ENCODE results near the gene FBXO44. TPM values are rescaled to one million over a fixed set of nuclear protein-coding genes. Genes with fewer than 3 reads are reported as not detected.
A peak's percentile ranks its signal among the peaks of the same experiment; 100 is the strongest.

Gene FBXO44
- total RNA-seq, 1 experiment from 2014 or later, result 24.5 TPM

DNA sequence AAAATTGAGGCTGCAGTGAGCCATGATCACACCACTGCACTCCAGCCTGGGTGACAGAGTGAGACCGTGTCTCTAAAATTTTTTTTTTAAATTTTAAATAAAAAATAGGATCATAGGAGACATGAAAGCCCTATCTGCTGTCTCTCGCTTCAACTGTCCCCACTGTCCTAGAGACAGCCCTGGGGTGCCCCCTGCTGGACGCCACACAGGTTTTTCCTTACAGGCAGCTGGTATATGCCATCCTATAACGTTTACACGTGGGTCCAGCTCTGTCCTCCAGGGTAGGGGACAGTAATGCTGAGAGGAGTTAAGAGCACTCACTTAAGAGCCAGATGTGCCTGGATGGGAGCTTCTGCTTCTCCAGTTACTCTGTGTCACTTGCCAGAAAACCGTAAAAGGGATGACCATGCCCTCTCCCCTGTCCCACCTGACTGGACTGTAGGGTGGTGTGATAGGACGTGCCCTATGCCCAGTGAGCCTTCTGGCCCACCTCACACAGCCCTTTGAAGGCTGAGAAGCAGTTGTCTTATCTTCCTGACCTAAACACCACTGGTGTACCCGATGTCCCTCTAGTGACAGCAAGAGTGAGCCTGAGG, 8.9 kb upstream of the FBXO44 start:
- no peak overlapping the region for H2BK12ac ChIP-seq (ENCODE audit: insufficient read length, low read depth, low read length)
- no peak overlapping the region for H3K9ac ChIP-seq (ENCODE audit: extremely low read depth, insufficient read length, low read length)
- no peak overlapping the region for H2AK5ac ChIP-seq (ENCODE audit: insufficient read length, low read length)
- no peaks in the 10 kb centered on the region for H3K79me1 ChIP-seq (ENCODE audit: insufficient read depth, low read depth, low read length, poor library complexity, severe bottlenecking)
- H3K4ac ChIP-seq (ENCODE audit: low read depth, low read length), result no peak overlapping the region
- H3K9me3 Mint-ChIP-seq, result no peaks in the 10 kb centered on the region; a peak in 1 of 5 replicates
- H3K56ac ChIP-seq (ENCODE audit: insufficient read length, low read depth, low read length), result no peak overlapping the region
- H3K23me2 ChIP-seq (ENCODE audit: insufficient read length, low read depth, low read length, poor library complexity, severe bottlenecking), result no peaks in the 10 kb centered on the region
- DNase-seq, result peak; percentile 84
- H3K18ac ChIP-seq (ENCODE audit: insufficient read length, low read depth, low read length), result no peak overlapping the region
- H4K20me1 ChIP-seq (ENCODE audit: control insufficient read depth, insufficient read depth, insufficient read length), result no peaks in the 10 kb centered on the region
- peaks cover 6 to 12% of the 10 kb centered on the region in 2 experiments for H3K4me1 Mint-ChIP-seq
- no peaks in the 10 kb centered on the region for H3K27me3 ChIP-seq (ENCODE audit: insufficient read depth, low read length)
- H3K4me2 ChIP-seq (ENCODE audit: insufficient read depth, insufficient read length, low read length), result no peak overlapping the region
- no peak overlapping the region for H3K23ac ChIP-seq (ENCODE audit: insufficient read length, low read depth, low read length)
- H3T11ph ChIP-seq (ENCODE audit: low read length), result no peak overlapping the region
- H3K27ac ChIP-seq (ENCODE audit: insufficient read length, low read depth, low read length), result no peak overlapping the region
- no peak overlapping the region for H2BK120ac ChIP-seq (ENCODE audit: low read depth, low read length, poor library complexity, severe bottlenecking)
- H3K79me2 ChIP-seq (ENCODE audit: insufficient read depth, low read length), result no peaks in the 10 kb centered on the region
- no peak overlapping the region for H2BK5ac ChIP-seq (ENCODE audit: insufficient read length, low read length)
- H3K4me1 ChIP-seq (ENCODE audit: insufficient read depth, low read length), result no peaks in the 10 kb centered on the region
- H3K14ac ChIP-seq (ENCODE audit: insufficient read depth, low read length), result no peak overlapping the region
- no peak overlapping the region for H2AFZ ChIP-seq (ENCODE audit: low read length)
- no peak overlapping the region for H4K5ac ChIP-seq (ENCODE audit: insufficient read length, low read depth, low read length)
- no peak overlapping the region for H2BK20ac ChIP-seq (ENCODE audit: low read depth, low read length, poor library complexity, severe bottlenecking)
- H3K27ac Mint-ChIP-seq, result no peak overlapping the region
- TF ChIP-seq, protein P1, sequence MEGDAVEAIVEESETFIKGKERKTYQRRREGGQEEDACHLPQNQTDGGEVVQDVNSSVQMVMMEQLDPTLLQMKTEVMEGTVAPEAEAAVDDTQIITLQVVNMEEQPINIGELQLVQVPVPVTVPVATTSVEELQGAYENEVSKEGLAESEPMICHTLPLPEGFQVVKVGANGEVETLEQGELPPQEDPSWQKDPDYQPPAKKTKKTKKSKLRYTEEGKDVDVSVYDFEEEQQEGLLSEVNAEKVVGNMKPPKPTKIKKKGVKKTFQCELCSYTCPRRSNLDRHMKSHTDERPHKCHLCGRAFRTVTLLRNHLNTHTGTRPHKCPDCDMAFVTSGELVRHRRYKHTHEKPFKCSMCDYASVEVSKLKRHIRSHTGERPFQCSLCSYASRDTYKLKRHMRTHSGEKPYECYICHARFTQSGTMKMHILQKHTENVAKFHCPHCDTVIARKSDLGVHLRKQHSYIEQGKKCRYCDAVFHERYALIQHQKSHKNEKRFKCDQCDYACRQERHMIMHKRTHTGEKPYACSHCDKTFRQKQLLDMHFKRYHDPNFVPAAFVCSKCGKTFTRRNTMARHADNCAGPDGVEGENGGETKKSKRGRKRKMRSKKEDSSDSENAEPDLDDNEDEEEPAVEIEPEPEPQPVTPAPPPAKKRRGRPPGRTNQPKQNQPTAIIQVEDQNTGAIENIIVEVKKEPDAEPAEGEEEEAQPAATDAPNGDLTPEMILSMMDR (conservative IDR thresholded peaks at IDR 0.05), result peak; percentile 90
- H4K8ac ChIP-seq (replicated peaks; ENCODE audit: insufficient read length, low read depth, low read length), result no peak overlapping the region
- H2BK15ac ChIP-seq (ENCODE audit: low read depth, low read length), result no peak overlapping the region
- WGBS (ENCODE audit: extremely low coverage, insufficient read length, low lambda C conversion rate), result no CpG with 5 or more reads among the region's 8 CpGs
- H4K91ac ChIP-seq (ENCODE audit: insufficient read length, low read depth, low read length), result no peak overlapping the region
- no peaks in the 10 kb centered on the region for H3K9me3 ChIP-seq (ENCODE audit: control insufficient read depth, low read depth, low read length)
- no peak overlapping the region for H3K4me3 Mint-ChIP-seq
- H3K36me3 Mint-ChIP-seq (ENCODE audit: insufficient read depth in 1 of 3, low read depth in 3 of 3), result no peaks in the 10 kb centered on the region
- peaks cover 20% of the 10 kb centered on the region for H3K27me3 Mint-ChIP-seq (ENCODE audit: low read depth)

Measured in H9 (cell line).